H1 (cell line): ENCODE data around the gene MAPK8IP2. TPM values are rescaled to one million over a fixed set of nuclear protein-coding genes. Genes with fewer than 3 reads are reported as not detected.

ENCODE experiments used
- CREB1 ChIP-seq: IDR thresholded peaks from 2 replicates; pipeline ENCODE4 v1.6.1; 2012; ENCODE audit warnings: inconsistent platforms
- EP300 ChIP-seq, 2 experiments: IDR thresholded peaks; 1 replicate in 1 of 2; 2 replicates in 1 of 2; pipeline ENCODE4 v1.6.1; 2011 to 2012; ENCODE audit warnings: low read depth in 2 of 2, low read length in 2 of 2, mild to moderate bottlenecking in 2 of 2, borderline replicate concordance in 1 of 2, inconsistent platforms in 1 of 2, moderate library complexity in 1 of 2
- HDAC2 ChIP-seq, 2 experiments: fragments of 300-600 bp in 1 of 2; sonication (generic) in 1 of 2; IDR thresholded peaks; 2 replicates each; pipeline ENCODE4 v1.6.1; 2011 to 2012; ENCODE audit warnings: low read depth in 2 of 2, low read length in 2 of 2, mild to moderate bottlenecking in 2 of 2, moderate library complexity in 2 of 2, borderline replicate concordance in 1 of 2, inconsistent platforms in 1 of 2
- RXRA ChIP-seq: IDR thresholded peaks from 2 replicates; pipeline ENCODE4 v1.6.1; 2011; ENCODE audit warnings: low read depth, mild to moderate bottlenecking, low read length, moderate library complexity; ENCODE audit not compliant: insufficient read depth
- SP2 ChIP-seq: IDR thresholded peaks from 2 replicates; pipeline ENCODE4 v1.6.1; 2012; ENCODE audit warnings: mild to moderate bottlenecking, low read length, inconsistent platforms
- TCF12 ChIP-seq: IDR thresholded peaks from 2 replicates; pipeline ENCODE4 v1.6.1; 2011; ENCODE audit warnings: low read depth, mild to moderate bottlenecking, low read length
- ZNF274 ChIP-seq: IDR thresholded peaks from 2 replicates; pipeline ENCODE4 v1.7.0; 2012; ENCODE audit warnings: low read length, borderline replicate concordance; ENCODE audit errors: extremely low read depth
- polyA plus RNA-seq, 7 experiments: library from polyadenylated mRNA; depleted of rRNA in 3 of 7; stranded (reverse) in 5 of 7; unstranded in 2 of 7; fragments of >200 nt in 5 of 7; fragments of 200-250 nt in 2 of 7; gene quantifications; 1 replicate in 5 of 7; 2 replicates in 1 of 7; 4 replicates in 1 of 7; pipeline versions ENCODE4 v1.2.1 to v1.2.3, GENCODE V29; 2011 to 2013; ENCODE audit warnings: missing spikeins in 2 of 7, mixed read lengths in 2 of 7
- total RNA-seq: library from RNA; stranded (reverse); fragmentation: NEBNext Ultra II Directional; extraction: Animal tissue kit (Norgen Biotek cat#: 25700); gene quantifications from 2 replicates; pipeline ENCODE4 v1.2.1, GENCODE V29; 2021
- TF ChIP-seq, protein P1 (sequence below): IDR thresholded peaks from 2 replicates; pipeline ENCODE4 v1.6.1; 2012; ENCODE audit warnings: low read length, inconsistent platforms
- TF ChIP-seq, protein P2 (sequence below): IDR thresholded peaks from 2 replicates; pipeline ENCODE4 v1.6.1; 2012; ENCODE audit warnings: inconsistent platforms
- TF ChIP-seq, protein P3 (sequence below): IDR thresholded peaks from 2 replicates; pipeline ENCODE4 v1.6.1; 2011; ENCODE audit warnings: low read depth, mild to moderate bottlenecking, low read length; ENCODE audit not compliant: insufficient read depth

The MAPK8IP2 gene
- total and polyA plus RNA-seq, 2 of the 8 experiments (the other 6 are each of a cell fraction or from before 2014, with no cell fraction given): 1.5 to 5.5 TPM

DNA sequence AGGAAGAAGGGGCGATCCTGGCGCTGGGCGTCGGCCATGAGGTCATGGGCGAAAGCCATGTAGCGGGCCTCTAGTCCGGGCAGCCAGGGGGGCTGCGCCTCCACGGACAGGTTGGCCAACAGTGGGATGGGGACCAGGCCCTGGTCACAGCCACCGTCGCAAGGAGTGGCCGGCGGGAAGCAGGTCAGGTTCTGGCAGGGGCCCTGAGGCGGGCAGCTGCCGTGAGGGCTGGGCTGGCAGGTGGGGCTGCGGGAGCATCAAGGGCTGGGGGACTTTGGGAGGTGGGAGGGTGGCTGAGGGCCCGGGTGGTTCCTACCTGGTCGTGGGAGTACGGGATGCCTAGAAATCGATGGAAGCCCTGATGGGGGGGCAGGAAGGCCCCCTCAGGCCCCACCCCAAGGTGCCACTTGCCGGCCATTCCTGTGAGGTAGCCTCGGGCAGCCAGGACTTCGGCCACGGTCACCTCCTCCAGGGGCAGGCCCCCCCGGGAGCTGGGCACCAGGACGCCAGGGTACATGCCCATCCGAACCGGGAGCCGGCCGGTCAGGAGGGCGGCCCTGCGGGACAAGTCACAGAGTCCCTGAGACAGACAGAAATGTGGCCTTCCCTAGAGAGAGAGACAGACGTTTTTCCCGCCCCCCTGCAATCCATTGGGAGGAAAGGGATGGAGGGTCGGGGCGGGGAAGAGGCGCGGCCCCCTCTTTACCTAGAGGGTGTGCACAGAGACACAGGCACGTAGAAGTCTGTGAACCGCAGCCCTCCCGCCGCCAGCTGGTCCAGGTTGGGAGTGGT is 26.5 kb downstream of the MAPK8IP2 start (continued):
- TF ChIP-seq, protein P1, sequence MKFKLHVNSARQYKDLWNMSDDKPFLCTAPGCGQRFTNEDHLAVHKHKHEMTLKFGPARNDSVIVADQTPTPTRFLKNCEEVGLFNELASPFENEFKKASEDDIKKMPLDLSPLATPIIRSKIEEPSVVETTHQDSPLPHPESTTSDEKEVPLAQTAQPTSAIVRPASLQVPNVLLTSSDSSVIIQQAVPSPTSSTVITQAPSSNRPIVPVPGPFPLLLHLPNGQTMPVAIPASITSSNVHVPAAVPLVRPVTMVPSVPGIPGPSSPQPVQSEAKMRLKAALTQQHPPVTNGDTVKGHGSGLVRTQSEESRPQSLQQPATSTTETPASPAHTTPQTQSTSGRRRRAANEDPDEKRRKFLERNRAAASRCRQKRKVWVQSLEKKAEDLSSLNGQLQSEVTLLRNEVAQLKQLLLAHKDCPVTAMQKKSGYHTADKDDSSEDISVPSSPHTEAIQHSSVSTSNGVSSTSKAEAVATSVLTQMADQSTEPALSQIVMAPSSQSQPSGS: no peak
- no peak for TF ChIP-seq TCF12
- TF ChIP-seq ZNF274: no peak
- no peak for TF ChIP-seq RXRA
- no peak for TF ChIP-seq HDAC2 (IDR thresholded peaks at IDR 0.05; ENCODE audit: borderline replicate concordance in 1 of 2, low read depth in 2 of 2, low read length in 2 of 2)
- no peak for TF ChIP-seq CREB1
- TF ChIP-seq, protein P2, sequence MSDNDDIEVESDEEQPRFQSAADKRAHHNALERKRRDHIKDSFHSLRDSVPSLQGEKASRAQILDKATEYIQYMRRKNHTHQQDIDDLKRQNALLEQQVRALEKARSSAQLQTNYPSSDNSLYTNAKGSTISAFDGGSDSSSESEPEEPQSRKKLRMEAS: no peak
- TF ChIP-seq SP2: no peak
- no peak for TF ChIP-seq EP300 (IDR thresholded peaks at IDR 0.05; ENCODE audit: borderline replicate concordance in 1 of 2, low read depth in 2 of 2, low read length in 2 of 2)
- TF ChIP-seq, protein P3, sequence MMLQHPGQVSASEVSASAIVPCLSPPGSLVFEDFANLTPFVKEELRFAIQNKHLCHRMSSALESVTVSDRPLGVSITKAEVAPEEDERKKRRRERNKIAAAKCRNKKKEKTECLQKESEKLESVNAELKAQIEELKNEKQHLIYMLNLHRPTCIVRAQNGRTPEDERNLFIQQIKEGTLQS: no peak
